HuH-7 (cell line): ENCODE measurements around the gene AIFM1.

Experiments used
- DNase-seq: peaks from one replicate; pipeline ENCODE4 v3.0.0; 2011; ENCODE audit warnings: low spot score

Gene AIFM1

DNA sequence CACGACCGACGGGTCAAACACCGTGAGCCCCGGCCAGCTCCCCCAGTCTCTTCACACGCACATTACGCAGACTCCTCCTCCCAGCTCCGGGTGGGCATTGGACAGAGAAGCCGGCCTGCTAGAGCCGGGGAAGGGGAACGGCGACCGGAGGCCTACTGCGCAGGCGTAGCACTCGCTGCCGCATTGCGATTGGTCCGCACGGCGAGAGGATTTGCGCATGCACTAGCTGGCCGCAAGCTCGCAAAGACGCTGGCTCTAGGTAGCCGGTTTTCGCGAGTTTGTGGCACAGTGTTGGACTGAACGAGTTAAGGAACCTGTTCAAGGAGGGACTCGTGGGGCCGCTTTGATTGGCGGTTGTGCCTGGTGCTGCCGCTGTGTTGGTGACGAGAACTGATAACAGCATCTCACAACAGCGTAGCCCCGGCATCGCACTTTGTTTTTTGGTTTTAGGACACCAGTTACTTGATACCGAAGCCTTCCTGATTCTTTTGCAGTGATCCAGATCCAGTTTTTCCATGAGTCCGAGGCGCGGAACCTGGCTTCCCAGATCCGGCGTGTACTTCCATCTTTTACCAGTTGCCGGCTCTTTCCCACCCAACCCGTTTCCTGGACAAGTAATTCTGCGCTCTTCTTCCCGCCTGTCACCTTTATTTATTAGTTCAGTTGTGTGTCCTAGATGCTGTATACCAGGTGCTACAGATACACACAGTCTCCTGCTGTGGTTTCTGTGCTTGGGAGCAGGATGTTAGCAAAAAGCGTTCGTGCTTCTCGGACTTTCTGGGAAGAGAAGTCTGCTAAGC lies at the start of gene AIFM1:
Gene AIFM1 (minus strand): TSS at position 139 of the 800 bp plus-strand sequence. CDS start 185 bp downstream, outside the sequence.
- peak; percentile 86 for DNase-seq

DNA sequence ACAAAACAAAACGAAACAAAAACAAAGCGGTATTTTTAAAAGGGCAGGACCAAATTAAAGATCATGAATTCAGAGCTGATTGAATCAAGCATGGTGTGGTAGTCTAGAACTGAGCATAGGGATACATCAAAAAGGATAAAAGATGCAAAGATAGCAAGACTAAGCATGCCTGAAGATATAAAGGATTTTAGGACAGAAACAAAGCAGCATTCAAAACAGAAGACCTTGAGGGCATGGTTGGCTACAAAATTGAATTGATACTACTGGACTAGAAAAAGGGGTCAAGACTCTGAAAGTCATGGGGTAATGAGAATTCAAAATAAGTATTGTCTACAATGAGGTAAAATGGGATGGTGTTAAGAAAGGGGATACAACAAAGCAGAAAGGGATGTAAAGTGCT lies 47.7 kb upstream of the AIFM1 start:
- DNase-seq = no peak

DNA sequence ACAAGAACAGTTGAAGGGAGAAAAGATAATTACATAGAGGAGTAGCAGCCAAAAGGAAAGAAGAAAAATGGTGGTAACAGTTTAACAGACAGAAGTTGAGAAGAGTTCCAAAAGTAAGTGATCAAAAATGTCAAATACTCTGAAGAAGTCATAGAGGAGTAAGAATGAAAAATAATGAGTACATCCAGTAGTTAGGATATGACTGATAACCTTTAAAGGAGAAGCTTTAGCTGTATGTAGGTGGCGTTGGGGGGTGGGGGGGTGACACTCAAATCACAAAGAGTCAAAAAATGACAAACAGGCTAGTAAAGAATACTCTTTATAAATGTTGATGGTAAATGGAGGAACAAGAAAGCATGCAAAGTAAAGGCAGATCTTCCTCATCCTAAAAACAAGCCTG lies 46.7 kb upstream of the AIFM1 start:
- DNase-seq = no peak

DNA sequence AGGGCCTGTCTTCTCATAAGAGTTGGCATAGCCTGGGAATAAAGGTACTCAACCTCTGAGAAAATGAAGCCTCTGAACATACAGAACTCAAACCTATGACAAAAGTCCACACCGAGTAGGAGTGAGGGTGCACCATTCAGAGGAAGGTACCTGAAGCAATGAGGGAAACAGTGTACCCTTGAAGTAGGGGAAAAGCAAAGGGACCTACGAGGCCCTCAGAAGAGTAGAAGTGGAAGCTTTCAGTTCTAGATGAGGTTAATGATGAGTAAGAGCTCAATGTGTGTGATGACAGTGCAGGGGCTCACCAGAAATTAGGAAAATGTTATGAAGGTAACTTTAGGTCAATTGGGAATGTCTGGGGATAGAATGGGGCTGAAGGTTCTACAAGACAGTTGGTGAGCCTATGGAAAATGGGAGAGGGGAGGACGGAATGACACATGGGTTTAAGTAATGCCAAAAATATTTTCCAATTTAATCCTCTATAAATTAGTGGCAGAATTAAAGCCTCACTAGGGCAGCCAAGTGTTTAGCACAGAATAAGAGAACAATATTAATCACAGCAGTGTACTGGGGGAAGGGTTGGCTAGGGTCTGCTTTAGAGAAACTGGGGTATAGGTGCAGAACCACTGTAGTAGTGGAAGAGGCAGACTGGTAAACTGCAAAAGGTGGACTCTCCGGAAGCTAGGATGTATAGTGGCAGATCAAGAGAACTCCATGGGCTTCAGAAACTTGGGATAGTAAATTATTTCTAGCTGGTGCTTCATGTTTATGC lies 46.0 kb upstream of the AIFM1 start:
- no peak for DNase-seq

DNA sequence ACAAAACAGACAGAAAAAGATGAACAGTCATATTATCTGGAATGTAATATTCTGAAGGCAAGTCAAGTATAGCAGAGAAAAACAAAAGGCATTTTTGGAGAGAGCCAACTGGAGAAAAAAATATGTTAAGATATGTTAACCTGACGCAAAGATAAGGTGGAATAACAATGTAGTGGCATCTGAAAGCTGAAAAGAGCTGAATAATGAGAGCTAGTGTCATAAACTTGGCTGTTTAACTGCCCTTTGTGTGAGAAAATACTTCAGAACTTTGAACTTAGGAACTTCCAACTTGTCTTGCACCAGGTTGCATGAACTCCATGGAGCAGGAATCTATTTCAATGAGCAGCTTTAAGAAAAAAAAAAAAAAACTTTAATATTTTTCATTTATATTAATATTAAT lies 39.0 kb upstream of the AIFM1 start:
- no peak for DNase-seq

DNA sequence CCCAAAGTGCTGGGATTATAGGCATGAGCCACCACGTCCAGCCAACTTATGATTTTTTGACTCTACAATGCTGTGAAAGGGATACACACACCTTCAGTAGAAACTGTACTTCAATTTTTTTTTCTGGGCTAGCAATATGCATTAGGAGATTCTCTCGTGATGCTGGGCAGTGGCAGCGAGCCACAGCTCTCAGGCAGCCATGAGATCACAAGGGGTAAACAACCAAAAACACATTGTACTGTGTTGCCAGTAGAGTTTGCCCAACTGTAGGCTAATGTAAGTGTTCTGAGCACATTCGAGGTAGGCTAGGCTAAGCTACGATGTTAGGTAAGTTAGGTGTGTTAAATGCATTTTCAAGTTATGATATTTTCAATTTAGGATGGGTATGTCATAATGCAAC lies 31.8 kb upstream of the AIFM1 start:
- DNase-seq = no peak

DNA sequence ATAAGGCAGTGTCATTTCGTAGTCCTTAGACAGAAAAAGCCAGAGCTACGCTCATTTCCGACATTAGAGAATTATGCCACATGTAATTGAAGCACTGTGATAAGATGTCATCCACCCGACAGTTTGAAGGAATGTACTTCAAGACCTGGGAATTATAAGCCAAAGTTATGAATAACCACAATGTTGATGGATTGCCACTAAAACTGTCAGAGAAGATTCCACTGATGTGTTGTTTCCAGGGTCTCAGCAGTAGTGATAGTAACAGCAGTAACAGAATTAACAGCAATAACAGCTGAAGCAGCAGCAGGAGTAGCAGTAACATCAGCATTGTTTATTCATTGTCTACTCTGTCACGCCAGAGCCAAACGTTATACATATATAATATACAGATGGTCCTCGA lies 30.8 kb upstream of the AIFM1 start:
- no peak for DNase-seq

DNA sequence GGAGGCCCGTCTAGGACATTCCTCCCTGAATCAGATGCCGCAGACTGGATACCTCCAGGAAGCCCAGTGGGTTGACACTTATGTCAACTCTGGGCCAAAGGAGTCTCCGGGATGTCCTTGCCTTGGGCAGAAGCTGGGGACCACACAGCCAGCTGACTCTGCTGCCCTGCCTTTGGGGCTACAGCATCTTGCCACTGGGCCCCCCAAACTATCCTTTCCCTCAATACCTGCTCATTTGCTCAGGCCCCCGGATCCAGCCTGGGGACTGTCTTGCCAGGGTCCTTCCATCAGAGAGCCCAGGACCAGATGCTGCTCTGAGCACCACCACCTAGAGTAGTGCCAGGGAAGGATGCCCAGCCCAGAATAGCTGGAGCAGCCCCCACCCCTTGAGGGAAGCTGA lies 25.2 kb upstream of the AIFM1 start:
- no peak for DNase-seq

DNA sequence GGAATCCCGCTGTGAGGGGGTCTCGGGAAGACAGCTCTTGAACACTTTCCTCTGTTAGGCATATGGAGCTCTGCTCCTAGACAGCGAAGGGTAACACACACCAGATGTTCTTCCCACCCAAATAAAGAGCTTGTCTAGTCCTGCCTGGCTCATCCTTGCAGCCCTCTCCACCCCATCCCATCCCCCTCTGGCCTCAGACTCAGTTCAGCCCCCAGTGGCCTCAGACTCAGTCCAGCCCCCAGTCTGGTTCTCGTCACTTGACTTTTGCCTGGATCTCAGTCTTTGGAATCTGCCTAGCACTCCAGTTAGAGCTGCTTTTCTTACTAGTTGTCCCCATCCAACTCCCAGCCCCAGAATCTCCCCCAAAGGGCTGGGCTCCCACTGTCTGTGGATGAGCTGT lies 21.0 kb upstream of the AIFM1 start:
- DNase-seq = no peak

DNA sequence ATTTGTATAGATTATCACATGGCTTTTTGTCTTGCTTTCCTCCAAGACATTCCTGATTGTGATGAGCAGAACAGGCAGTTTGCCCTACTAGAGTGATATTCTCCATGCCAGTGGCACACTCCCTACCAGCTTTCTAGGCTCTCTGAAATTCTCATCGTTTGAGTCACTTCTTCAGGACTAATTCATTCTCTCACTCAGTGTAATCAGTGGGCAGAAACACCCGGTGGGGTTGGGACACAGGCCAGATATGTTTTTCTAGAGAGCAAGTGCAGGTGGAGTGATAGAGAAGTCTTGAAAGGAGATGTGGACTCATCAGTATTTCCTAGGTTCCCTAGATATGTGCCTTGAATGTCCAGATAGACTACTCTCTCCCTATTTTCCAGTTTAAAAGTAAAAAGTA lies 19.2 kb upstream of the AIFM1 start:
- no peak for DNase-seq

DNA sequence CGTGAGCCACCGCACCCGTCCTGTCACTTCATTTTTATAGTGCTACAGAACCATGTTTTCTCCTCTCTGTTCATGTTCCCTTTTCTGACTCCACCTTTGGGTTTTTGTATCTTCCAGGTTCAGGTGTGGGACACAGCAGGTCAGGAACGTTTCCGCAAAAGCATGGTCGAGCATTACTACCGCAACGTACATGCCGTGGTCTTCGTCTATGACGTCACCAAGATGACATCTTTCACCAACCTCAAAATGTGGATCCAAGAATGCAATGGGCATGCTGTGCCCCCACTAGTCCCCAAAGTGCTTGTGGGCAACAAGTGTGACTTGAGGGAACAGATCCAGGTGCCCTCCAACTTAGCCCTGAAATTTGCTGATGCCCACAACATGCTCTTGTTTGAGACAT lies 18.5 kb upstream of the AIFM1 start:
- no peak for DNase-seq

DNA sequence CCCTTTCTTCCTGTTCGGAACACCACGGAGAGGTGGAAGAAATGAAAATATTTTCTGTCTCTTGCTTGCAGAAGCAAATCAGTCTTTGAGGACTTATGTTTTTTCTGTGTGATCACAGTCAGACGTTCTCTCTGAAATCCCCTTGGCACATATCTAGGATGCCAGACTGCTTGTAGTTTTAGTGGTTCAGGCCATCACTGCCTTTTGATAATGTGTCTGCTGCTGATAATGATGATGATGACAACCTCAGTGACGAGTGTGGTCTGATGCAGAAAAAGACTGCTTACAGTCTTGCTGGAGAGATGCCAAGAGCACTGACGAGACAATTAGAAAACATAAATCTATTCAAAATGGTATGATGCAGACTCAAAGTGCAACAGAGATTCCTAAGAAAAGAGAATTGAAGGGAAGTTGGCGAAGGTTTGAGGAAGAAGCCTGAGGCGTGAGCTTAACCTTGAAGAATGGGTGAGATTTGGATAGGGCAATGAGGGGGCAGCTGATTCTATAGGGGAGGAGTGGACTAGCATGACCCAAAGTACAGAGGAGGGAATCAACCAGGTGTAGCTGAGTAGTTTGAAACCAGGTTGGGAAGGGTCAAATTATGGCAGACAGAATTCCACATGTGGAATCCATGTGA lies 14.1 kb upstream of the AIFM1 start:
- DNase-seq = no peak

DNA sequence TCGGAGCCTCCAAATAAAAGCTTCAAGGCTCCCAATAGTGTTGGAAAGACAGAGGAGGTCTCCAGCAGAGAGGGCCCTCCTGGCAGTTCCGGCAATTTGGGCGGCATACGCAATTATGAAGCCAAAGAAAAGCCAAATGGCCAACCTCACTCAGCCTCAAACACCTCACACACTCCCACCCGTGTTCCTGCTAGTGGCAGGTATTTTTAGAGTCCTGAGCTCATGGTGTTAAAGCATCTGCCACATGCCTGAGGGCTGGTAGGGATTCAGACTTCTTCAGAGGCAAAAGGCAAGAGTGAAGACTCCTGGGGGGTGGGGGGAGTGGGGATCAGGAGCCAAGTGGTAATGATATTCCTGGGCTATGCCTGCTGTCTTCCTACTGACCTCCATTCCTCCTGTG lies 13.5 kb upstream of the AIFM1 start:
- no peak for DNase-seq

DNA sequence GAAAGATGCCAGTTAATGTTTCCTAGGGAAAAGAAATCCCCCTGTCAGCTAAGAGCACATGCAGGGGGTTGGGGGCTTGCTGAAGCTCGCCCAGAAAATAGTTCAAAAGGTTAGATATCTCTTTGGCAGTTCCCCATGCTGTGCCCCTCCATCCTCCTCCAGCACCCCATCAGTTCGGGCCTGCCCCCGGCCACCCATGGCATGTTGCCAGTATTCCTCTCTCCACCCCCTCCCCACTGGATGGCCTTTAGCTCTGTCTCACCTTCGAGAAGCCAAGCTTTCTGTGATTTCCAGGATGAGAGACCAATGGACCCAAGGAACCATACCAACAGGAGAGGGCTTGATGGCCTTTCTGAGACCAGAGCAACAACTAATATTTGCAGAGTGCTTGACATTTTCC lies 11.3 kb upstream of the AIFM1 start:
- DNase-seq = no peak

DNA sequence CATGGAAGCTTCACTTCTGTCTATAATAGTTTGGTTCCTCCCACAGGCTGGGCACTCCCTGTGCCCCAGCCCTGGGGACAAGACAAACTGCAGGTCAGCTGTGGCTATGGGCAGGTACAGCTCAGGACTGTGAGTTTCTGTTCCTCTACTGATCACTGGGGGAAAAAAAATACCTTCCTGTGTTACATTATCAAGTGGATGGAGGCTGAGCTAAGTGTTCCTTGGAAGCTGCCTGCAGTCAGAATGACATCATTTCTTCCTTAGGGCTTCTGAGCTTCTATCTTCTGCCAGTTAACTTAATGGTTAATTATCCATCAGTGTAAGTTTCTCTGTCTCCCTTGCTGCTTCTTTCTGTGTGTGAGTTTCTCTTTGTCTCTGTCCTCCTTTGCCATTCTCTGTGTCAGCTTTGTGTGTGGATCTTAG lies 10.7 kb upstream of the AIFM1 start:
- no peak for DNase-seq

DNA sequence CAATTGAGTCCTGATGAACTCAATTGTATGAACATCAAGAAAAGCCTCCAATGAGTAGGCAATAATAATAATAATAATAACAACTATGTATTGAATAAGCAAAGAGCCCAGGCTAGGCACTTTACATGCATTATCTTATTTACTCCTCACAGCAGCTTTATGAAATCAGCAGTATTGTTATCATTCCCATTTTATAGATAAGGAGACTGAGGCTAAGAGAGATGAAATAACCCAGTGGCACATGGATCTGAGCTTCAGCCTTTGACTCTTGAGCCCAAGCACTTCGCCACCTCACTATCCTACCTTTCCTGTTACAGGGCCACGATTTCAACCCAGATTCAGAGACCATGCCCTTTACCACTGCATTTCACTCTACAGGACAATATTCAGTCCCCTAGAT lies 9.3 kb upstream of the AIFM1 start:
- no peak for DNase-seq

DNA sequence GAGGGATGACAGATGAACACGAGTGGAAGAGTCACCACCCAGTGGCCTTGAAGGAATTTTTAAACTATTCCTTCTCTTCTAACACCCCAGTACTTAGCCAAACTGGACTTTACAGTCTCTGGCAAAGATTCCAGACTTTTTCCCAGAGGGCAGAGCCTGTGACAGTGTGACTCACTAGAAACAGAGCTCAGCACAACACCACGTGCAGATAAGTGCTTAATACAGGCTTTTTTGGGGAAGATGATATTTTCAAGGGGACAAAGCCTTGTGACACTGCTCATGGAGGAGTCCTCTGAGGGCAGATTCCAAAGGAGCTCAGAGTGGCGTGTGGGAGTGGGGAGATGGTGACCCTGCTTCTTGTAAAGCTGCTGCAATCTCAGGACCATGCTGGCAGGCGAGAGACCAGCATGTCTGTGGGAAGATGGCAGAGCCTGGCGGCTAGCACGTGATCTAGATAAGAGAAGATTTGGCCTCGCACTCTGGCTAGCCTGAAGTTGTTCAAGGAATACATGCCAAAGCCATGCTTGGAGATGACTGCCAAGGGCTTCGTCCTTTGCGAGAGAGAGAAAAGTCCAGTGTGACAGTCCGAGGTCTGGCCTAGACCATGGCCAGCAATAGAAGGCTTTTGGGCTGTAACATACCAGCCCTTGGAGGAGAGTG lies 8.5 kb upstream of the AIFM1 start:
- no peak for DNase-seq

DNA sequence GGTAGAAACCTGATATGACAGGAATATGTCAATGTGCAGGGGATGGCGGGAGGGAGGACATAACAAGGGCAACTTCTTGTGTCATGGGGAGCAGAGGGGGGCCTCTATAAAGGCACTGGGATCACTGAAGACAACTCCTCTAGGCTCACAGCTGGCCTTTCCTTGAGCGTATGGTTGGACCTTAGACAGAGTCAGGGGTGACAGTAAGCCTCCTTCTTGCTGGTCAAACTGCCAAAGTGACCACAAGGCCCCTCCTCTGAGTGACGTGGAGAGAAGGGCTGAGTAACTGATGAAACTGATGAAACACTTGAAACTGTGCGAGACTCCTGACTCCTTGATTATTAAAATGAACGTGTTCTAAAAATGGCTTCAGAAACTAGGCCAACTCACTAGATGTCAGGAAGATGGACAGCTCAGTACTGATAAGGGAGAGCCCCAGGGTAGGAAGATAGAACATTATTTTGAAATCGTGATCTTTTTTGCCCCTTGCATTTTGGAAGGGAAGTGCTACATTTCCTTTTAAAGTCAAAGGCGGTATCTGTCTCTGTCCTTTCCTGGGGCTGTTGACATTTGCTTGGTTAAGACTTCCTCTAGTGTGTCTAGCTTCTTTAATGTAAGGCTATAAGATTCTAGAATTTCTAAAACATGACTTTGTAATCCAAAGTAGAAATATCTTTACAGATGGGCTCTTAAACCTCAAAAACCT lies 7.7 kb upstream of the AIFM1 start:
- DNase-seq = no peak

DNA sequence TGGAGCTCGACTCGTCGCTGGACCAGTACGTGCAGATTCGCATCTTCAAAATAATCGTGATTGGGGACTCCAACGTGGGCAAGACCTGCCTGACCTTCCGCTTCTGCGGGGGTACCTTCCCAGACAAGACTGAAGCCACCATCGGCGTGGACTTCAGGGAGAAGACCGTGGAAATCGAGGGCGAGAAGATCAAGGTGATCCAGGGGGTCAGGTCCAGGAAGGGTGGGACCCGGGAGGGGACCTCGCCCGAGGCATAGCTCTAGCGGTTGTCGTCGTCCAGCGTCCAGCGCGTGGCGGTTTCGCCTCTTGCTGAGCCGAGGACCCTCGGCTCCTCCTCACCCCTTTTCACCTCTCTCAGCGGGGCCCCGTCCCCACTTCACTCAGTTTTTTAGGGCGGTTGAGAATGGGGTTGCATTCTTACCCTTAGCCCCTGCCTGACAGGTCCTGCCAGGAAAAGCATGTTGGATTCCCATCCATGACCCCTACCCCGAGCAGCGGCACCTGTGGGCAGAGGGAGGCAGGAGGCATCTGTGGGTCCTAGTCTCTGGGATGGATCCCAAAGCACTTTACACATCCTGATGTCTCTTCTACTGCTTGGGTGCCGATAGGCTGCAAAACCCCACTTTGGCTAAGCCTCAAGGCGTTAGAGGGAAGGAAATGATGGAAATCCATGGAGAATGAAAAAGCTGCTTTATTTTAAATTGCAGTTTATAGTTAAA lies 6.6 kb upstream of the AIFM1 start:
- DNase-seq = no peak

DNA sequence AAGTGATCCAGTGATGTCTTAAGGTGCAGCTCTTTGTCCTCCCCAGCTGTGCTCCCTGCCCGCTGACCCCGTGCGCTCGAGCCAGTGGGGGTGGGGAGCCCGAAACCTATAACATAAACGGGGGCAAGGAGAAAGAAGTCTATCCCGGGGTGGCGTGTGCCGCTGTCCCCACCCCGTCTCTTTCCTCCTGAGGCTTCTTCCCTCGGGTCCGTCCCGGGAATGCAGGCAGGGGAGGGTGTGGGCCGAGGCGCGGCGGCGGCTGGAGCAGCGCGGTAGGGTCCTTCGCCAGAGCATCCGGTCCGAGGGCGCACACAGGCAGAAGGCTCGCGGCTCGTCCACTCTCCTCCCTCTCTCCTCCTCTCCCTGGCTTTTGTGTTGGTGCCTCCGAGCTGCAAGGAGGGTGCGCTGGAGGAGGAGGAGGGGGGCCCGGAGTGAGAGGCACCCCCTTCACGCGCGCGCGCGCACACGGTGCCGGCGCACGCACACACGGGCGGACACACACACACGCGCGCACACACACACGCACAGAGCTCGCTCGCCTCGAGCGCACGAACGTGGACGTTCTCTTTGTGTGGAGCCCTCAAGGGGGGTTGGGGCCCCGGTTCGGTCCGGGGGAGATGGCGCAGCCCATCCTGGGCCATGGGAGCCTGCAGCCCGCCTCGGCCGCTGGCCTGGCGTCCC lies 5.9 kb upstream of the AIFM1 start, which contains the start of gene RAB33A:
Gene RAB33A (plus strand): TSS at position 517 of the 681 bp plus-strand sequence. CDS start 101 bp downstream, at position 618.
- no peak for DNase-seq
